ENCODE measurements around the gene CD274.

GRCh38 chr9:5441043-5441442, 9.3 kb upstream of the CD274 start:
- no peak for TF ChIP-seq EZH2 (IDR thresholded peaks at IDR 0.05; ENCODE audit: borderline replicate concordance, low read length)
- TF ChIP-seq CTCF (IDR thresholded peaks at IDR 0.05; ENCODE audit: low read length): no peak

Measured in OCI-LY1 (cell line).